Activated naive CD8-positive, alpha-beta T cell treated with anti-CD3 and anti-CD28 coated beads for 36 hours (primary cell): ENCODE measurements around the gene EFNB2. TPM values are rescaled to one million over a fixed set of nuclear protein-coding genes. Genes with fewer than 3 reads are reported as not detected.

Experiments
- DNase-seq: peaks from one replicate; pipeline ENCODE4 v3.0.0; 2021
- H3K27ac Mint-ChIP-seq: one replicate; pipeline ENCODE4 v1.8.0; 2022; ENCODE audit warnings: mild to moderate bottlenecking, moderate library complexity, mixed read lengths
- H3K27me3 Mint-ChIP-seq: one replicate; pipeline ENCODE4 v1.8.0; 2022; ENCODE audit warnings: mild to moderate bottlenecking, mixed read lengths
- H3K36me3 Mint-ChIP-seq: one replicate; pipeline ENCODE4 v1.8.0; 2021; ENCODE audit warnings: mild to moderate bottlenecking, mixed read lengths
- H3K4me1 Mint-ChIP-seq: one replicate; pipeline ENCODE4 v1.8.0; 2021; ENCODE audit warnings: mixed read lengths
- H3K4me3 Mint-ChIP-seq: one replicate; pipeline ENCODE4 v1.8.0; 2022; ENCODE audit warnings: mild to moderate bottlenecking, moderate library complexity, mixed read lengths
- H3K9me3 Mint-ChIP-seq: one replicate; pipeline ENCODE4 v1.8.0; 2022; ENCODE audit warnings: mixed read lengths
- total RNA-seq, 2 experiments: library from RNA; stranded (reverse); gene quantifications; one replicate each; pipeline ENCODE4 v1.2.3, GENCODE V29; 2021

Gene EFNB2
- total RNA-seq, 2 experiments from 2014 or later, result 0.06 to 0.08 TPM

- Mint-ChIP-seq H3K27me3 (no peaks in the 10 kb centered on the region), H3K4me3 (peak overlapping the region; percentile 1), H3K27ac (peak overlapping the region; percentile 68), H3K9me3 (no peaks in the 10 kb centered on the region), H3K36me3 (peaks cover 48% of the 10 kb centered on the region), H3K4me1 (peaks cover 61% of the 10 kb centered on the region)
- peak; percentile 62 for DNase-seq
Measured at GRCh38 chr13:106561551-106562170, 26.2 kb upstream of the EFNB2 start.

- peak overlapping the region; percentile 20 for H3K4me3 Mint-ChIP-seq
- H3K27me3 Mint-ChIP-seq, result no peaks in the 10 kb centered on the region
- peaks cover 59% of the 10 kb centered on the region for H3K4me1 Mint-ChIP-seq
- peaks cover 46% of the 10 kb centered on the region for H3K36me3 Mint-ChIP-seq
- H3K27ac Mint-ChIP-seq, result peak overlapping the region; percentile 68
- no peaks in the 10 kb centered on the region for H3K9me3 Mint-ChIP-seq
- no peak for DNase-seq
Measured at GRCh38 chr13:106560821-106561220, 25.4 kb upstream of the EFNB2 start.

- H3K27ac Mint-ChIP-seq, result no peak overlapping the region
- H3K4me3 Mint-ChIP-seq, result no peak overlapping the region
- no peaks in the 10 kb centered on the region for H3K9me3 Mint-ChIP-seq
- DNase-seq, result no peak
- no peaks in the 10 kb centered on the region for H3K27me3 Mint-ChIP-seq
- H3K4me1 Mint-ChIP-seq, result peaks cover 51% of the 10 kb centered on the region
- peaks cover 47% of the 10 kb centered on the region for H3K36me3 Mint-ChIP-seq
Measured at GRCh38 chr13:106558527-106558926, 23.1 kb upstream of the EFNB2 start.

DNA sequence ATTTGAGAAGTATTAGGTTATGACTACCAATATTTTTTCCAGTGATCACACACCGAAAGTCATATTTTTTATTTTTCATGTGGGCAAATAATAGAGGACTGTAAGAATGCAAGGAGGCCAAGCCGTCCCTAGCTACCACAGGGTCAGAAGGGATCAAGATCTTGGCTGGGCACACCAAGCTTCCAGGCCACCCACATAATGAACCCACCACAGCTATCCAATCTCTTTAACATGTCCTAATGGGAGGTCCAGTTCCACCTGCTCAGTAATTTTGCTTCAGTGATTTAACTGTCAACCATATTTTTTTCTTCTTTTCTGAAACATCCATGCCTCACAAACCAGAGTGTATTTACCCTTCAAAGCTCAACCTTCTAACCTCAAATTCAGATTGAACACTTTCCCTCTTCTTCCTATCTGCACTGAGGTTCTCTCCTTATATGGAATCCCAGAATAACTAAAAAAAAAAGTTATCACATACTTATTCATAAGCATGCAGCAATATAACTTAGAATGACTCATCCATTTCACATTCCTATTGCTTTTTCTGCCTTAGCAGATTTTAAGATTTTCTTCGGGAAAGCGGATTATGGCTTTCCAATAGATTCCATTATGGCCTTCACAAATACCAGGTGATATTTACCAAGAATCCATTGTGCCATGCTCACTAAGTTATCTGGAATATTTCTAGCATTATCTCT lies 20.3 kb upstream of the EFNB2 start:
- Mint-ChIP-seq H3K4me1 (peaks cover 40% of the 10 kb centered on the region), H3K27ac (peak overlapping the region; percentile 0), H3K36me3 (peaks cover 53% of the 10 kb centered on the region), H3K9me3 (no peaks in the 10 kb centered on the region), H3K4me3 (no peak overlapping the region), H3K27me3 (no peaks in the 10 kb centered on the region)
- DNase-seq, result no peak

- Mint-ChIP-seq H3K9me3 (no peaks in the 10 kb centered on the region), H3K4me3 (no peak overlapping the region), H3K27ac (no peak overlapping the region), H3K4me1 (peaks cover 39% of the 10 kb centered on the region), H3K36me3 (peaks cover 44% of the 10 kb centered on the region), H3K27me3 (no peaks in the 10 kb centered on the region)
- no peak for DNase-seq
Measured at GRCh38 chr13:106551751-106552150, 16.3 kb upstream of the EFNB2 start.

GRCh38 chr13:106551350-106551749 lies 15.9 kb upstream of the EFNB2 start:
- Mint-ChIP-seq H3K9me3 (no peaks in the 10 kb centered on the region), H3K4me3 (no peak overlapping the region), H3K27ac (no peak overlapping the region), H3K27me3 (no peaks in the 10 kb centered on the region), H3K36me3 (peaks cover 41% of the 10 kb centered on the region), H3K4me1 (peaks cover 39% of the 10 kb centered on the region)
- DNase-seq, result no peak

DNA sequence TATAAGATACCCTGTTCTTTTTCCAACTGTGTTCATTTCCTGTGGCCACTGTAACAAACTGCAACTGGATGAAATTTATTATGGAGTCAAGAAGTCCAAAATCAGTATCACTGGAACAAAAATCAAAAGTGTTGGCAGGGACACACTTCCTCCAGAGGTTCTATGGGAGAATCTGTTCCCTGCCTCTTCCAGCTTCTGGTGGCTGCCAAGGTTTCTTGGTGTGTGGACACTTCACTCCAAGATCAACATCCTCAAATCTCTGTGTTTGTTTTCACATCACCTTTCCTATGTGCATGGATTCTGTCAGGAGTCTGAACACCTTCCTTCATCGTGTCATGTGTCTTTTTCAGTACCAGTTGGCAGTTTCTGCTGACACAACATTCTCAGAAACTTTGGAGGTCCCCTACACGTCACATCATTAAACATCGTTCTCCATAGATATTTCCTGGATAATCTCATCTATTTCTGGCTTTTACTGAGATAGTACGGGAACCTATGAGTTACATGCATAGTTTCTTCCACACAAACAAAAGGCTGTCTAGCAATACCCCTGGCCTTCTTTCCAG lies 15.2 kb upstream of the EFNB2 start:
- H3K9me3 Mint-ChIP-seq, result no peaks in the 10 kb centered on the region
- no peak overlapping the region for H3K27ac Mint-ChIP-seq
- H3K36me3 Mint-ChIP-seq, result peaks cover 35% of the 10 kb centered on the region

GRCh38 chr13:106548064-106548696 lies 12.7 kb upstream of the EFNB2 start:
- H3K27ac Mint-ChIP-seq, result no peak overlapping the region
- H3K36me3 Mint-ChIP-seq, result peaks cover 17% of the 10 kb centered on the region
- H3K4me1 Mint-ChIP-seq, result peaks cover 22% of the 10 kb centered on the region
- no peak overlapping the region for H3K4me3 Mint-ChIP-seq
- H3K9me3 Mint-ChIP-seq, result no peaks in the 10 kb centered on the region
- no peaks in the 10 kb centered on the region for H3K27me3 Mint-ChIP-seq
- no peak for DNase-seq

More for the DNA sequence above, 15.2 kb upstream of the EFNB2 start:
- DNase-seq, result no peak
- H3K4me3 Mint-ChIP-seq, result no peak overlapping the region
- peaks cover 35% of the 10 kb centered on the region for H3K4me1 Mint-ChIP-seq
- no peaks in the 10 kb centered on the region for H3K27me3 Mint-ChIP-seq

GRCh38 chr13:106541826-106542225 lies 6.4 kb upstream of the EFNB2 start:
- no peaks in the 10 kb centered on the region for H3K4me1 Mint-ChIP-seq
- no peak overlapping the region for H3K4me3 Mint-ChIP-seq
- H3K36me3 Mint-ChIP-seq, result peaks cover 7% of the 10 kb centered on the region
- H3K27me3 Mint-ChIP-seq, result peaks cover 1% of the 10 kb centered on the region
- no peak for DNase-seq
- H3K9me3 Mint-ChIP-seq, result no peaks in the 10 kb centered on the region
- no peak overlapping the region for H3K27ac Mint-ChIP-seq

DNA sequence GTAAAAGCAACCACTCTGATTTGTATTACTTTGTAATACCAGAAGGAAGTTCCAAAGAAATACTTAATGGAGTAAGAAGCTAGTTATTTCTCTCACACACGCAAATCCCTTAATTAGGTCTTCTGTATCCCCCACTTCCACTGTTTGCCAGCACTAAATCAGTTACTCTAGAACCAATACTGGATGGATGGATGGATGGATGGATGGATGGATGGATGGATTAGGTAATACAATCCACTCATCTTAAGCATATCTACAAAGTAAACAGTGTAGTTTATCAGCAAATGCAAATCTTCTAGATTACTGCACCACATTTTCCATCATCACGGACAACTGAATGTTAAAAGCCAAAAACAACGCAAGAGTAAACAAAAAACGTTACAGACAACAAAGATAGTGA lies 5.2 kb upstream of the EFNB2 start:
- DNase-seq, result no peak
- H3K27me3 Mint-ChIP-seq, result peaks cover 7% of the 10 kb centered on the region
- H3K36me3 Mint-ChIP-seq, result peaks cover 7% of the 10 kb centered on the region
- H3K4me3 Mint-ChIP-seq, result no peak overlapping the region
- no peak overlapping the region for H3K27ac Mint-ChIP-seq
- H3K9me3 Mint-ChIP-seq, result no peaks in the 10 kb centered on the region
- H3K4me1 Mint-ChIP-seq, result peaks cover 4% of the 10 kb centered on the region

DNA sequence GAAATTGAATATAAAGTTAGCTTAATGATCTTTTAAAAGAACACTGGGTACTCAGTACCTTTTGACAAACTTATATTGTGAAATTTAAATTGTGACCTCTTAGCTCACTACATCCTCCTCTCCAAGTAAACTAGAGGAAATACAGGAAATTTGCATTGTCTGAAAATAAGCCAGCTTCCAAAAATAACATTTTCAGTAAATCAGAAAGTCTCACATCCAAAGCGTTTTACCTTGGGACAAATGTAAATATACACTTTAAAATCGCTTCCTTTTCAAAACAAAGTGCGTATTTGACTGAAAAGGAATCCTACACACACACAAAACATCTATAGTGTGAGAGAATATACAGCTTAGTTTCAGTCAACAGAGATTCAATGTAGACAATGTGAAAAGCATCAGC lies 2.1 kb upstream of the EFNB2 start:
- no peak overlapping the region for H3K4me3 Mint-ChIP-seq
- H3K27ac Mint-ChIP-seq, result no peak overlapping the region
- H3K9me3 Mint-ChIP-seq, result no peaks in the 10 kb centered on the region
- no peak for DNase-seq
- H3K36me3 Mint-ChIP-seq, result peaks cover 7% of the 10 kb centered on the region
- H3K4me1 Mint-ChIP-seq, result peaks cover 17% of the 10 kb centered on the region
- peaks cover 29% of the 10 kb centered on the region for H3K27me3 Mint-ChIP-seq

- peak; percentile 80 for DNase-seq
- Mint-ChIP-seq H3K36me3 (peaks cover 7% of the 10 kb centered on the region), H3K4me3 (peak overlapping the region; percentile 81), H3K27ac (no peak overlapping the region), H3K4me1 (peaks cover 18% of the 10 kb centered on the region), H3K27me3 (peaks cover 38% of the 10 kb centered on the region), H3K9me3 (no peaks in the 10 kb centered on the region)
Measured at GRCh38 chr13:106536244-106537034, 977 bp upstream of the EFNB2 start.

- Mint-ChIP-seq H3K36me3 (no peaks in the 10 kb centered on the region), H3K27ac (no peak overlapping the region), H3K4me1 (peaks cover 18% of the 10 kb centered on the region), H3K27me3 (peaks cover 53% of the 10 kb centered on the region), H3K9me3 (no peaks in the 10 kb centered on the region), H3K4me3 (peak overlapping the region; percentile 71)
- peak; percentile 21 for DNase-seq
Measured at GRCh38 chr13:106534639-106535551, 567 bp downstream of the EFNB2 start.
